Upper lobe of left lung (tissue), 4 donors: ENCODE results near the gene COX5A.

ENCODE experiments used
- POLR2AphosphoS5 ChIP-seq, 2 donors: sonication (generic); formaldehyde crosslinking; IDR thresholded peaks; one replicate each; pipeline ENCODE4 v1.5.1; 2017; ENCODE audit warnings: antibody characterized with exemption in 2 of 2
- TF ChIP-seq, protein P1 (sequence below), 6 experiments: fragments of 450-650 bp in 4 of 6; fragments of 200-600 bp in 2 of 6; sonication (generic) in 2 of 6; IDR thresholded peaks; one replicate each; pipeline ENCODE4 v1.5.1; 2016 to 2019; ENCODE audit warnings: antibody characterized with exemption in 6 of 6

DNA sequence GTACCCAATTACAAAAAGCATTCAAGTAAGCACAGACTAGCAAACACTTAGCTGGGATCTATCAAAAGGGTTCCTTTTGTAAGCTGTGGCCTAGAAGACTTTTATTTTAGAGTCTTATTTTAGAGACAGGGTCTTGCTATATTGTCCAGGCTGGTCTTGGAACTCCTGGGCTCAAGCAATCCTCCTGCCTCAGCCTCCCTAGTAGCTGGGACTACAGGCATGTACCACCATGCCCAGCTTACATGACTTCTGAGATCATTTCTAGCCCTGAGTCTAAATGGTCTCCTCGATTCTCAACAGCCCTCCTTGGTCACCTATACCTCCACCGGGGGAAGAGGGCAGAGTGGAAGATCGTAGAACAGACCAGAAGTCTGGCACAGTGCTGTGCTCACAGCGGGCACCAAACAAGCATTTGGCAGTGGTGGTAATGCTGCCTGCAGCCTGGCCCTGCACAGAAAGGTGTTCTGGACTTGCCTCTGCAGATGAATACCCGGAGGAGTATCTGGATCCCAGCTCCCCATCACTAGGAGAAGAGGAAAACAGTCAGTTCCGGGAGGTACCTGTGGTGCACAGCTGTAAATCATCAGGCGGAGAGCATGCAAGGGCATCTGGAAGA lies 33.6 kb downstream of the COX5A start:
- TF ChIP-seq POLR2AphosphoS5 (IDR thresholded peaks at IDR 0.05), result no peak
- TF ChIP-seq, protein P1, sequence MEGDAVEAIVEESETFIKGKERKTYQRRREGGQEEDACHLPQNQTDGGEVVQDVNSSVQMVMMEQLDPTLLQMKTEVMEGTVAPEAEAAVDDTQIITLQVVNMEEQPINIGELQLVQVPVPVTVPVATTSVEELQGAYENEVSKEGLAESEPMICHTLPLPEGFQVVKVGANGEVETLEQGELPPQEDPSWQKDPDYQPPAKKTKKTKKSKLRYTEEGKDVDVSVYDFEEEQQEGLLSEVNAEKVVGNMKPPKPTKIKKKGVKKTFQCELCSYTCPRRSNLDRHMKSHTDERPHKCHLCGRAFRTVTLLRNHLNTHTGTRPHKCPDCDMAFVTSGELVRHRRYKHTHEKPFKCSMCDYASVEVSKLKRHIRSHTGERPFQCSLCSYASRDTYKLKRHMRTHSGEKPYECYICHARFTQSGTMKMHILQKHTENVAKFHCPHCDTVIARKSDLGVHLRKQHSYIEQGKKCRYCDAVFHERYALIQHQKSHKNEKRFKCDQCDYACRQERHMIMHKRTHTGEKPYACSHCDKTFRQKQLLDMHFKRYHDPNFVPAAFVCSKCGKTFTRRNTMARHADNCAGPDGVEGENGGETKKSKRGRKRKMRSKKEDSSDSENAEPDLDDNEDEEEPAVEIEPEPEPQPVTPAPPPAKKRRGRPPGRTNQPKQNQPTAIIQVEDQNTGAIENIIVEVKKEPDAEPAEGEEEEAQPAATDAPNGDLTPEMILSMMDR (IDR thresholded peaks at IDR 0.05), result no peak
